ENCODE results near the gene CAPZA1.

CAPZA1 gene

DNA sequence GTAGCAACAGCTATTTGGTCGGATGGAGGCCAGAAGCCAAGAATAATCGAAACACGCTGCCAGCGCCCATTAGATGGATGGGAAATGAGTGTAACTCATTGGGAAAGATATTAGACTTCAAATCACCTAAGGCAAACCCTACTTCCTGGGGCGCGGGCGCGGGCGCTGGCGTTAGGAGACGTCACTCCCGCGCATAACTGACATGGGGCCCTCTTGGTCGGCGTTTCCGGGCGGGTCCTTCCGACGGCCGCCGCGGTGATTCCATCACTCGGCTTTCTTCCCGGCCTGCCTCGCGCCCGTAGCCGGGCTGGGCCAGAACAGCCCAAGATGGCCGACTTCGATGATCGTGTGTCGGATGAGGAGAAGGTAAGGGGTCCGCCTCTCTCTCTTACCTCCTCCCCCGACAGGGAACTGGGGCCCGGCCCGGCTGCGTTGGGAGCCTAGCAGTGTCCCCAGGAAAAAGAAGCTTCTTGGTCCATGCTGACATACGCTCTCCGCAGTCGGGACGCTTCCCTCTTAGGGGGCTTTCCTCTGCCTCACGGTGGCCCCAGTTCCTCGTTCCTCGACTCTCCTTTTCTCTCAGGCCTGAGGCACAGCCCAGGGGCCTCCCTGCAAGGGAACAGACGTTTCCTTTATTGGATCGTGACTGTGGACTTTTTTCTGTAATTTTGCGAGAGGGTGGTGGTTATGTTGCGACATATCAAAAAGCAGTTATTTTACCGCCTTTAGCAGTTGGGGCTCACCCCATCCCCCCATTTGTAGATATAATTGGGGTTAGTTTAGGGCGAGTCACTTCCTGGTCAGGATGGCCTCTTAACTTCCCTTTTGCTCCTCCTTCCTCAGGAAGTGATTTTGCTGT is at the start of gene CAPZA1:
TSS of gene CAPZA1 (plus strand) at position 315 of the 859 bp plus-strand sequence. CDS start at position 328, 13 bp downstream.
- peak within 1 kb of the TSS; percentile 98 for H3K27ac ChIP-seq
- TF ChIP-seq ZFX (IDR thresholded peaks at IDR 0.05): peak; percentile 44; the same call in 1 of the 2 replicates
- TF ChIP-seq, protein P1, sequence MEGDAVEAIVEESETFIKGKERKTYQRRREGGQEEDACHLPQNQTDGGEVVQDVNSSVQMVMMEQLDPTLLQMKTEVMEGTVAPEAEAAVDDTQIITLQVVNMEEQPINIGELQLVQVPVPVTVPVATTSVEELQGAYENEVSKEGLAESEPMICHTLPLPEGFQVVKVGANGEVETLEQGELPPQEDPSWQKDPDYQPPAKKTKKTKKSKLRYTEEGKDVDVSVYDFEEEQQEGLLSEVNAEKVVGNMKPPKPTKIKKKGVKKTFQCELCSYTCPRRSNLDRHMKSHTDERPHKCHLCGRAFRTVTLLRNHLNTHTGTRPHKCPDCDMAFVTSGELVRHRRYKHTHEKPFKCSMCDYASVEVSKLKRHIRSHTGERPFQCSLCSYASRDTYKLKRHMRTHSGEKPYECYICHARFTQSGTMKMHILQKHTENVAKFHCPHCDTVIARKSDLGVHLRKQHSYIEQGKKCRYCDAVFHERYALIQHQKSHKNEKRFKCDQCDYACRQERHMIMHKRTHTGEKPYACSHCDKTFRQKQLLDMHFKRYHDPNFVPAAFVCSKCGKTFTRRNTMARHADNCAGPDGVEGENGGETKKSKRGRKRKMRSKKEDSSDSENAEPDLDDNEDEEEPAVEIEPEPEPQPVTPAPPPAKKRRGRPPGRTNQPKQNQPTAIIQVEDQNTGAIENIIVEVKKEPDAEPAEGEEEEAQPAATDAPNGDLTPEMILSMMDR (conservative IDR thresholded peaks at IDR 0.05): no peak

DNA sequence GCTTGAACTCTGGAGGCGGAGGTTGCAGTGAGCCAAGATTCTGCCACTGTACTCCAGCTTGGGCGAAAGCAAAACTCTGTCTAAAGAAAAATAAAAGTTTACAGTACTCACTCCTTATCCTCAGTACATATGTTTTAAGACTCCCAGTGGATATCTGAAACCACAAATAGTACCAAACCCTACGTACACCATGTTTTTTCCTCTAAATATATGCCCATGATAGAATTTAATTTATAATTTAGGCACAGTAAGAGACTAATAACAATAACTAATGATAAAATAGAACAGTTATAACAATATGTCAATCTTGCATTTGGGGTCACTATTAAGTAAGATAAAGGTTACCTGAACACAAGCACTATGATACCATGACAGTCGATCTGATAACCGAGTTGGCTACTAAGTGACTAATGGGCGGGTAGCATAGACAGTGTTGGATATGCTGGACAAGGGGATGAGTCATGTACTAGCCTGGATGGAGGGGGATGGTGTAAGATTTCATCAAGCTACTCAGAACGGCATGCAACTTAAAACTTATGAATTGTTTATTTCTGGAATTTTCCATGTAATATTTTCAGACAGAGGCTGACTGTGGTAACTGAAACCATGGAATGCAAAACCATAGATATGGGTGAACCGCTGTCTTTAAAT is 44.4 kb upstream of the CAPZA1 start:
- TF ChIP-seq, protein P1 (conservative IDR thresholded peaks at IDR 0.05): no peak
- no peak for TF ChIP-seq ZFX (IDR thresholded peaks at IDR 0.05)
- no peak overlapping the region for H3K27ac ChIP-seq

DNA sequence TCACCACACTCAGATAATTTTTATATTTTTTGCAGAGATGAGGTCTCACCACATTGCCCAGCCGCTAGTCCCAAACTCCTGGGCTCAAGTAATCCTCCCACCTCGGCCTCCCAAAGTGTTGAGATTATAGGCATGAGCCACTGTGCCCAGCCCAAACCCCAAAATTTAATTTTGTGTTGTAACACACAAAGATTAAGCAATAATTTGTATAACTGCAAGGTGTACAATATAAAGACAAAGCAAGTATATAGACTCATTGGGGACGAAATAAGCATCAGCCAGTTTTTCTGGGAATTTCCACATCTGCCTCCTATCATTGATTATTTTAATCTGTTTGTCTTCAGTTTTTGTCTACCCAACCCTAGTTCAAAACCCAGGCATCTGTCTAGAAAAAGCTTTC is 43.4 kb upstream of the CAPZA1 start:
- no peak overlapping the region for H3K27ac ChIP-seq

DNA sequence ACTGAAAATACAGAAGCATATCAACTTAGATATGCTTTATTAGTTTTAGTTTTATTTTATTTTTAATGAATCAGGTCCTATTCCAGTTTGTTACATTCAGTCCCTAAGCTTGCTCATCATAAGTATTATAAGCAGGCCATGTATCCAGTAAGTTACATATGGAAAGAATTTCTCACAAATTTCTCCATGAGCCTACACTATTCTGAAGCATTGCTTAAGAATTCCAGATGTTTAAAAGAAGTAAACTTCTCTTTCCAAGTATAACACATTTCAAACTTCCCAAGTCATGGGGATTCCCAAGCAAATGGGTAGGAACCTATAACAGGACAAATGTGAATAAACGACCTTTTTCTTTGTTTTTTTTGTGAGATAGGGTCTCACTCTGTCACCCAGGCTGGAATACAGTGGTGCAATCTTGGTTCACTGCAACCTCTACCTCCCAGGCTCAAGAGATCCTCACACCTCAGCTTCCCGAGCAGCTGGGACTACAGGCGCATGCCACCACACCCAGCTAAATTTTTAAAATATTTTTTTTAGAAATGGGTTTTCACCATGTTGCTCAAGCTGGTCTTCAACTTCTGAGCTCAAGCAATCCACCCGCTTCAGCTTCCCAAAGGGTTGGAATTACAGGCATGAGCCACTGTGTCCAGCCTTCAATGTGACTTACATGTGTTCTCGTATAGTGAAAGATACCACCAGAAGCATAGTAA is 39.7 kb upstream of the CAPZA1 start:
- TF ChIP-seq ZFX (IDR thresholded peaks at IDR 0.05): no peak
- TF ChIP-seq, protein P1 (conservative IDR thresholded peaks at IDR 0.05): no peak
- no peak overlapping the region for H3K27ac ChIP-seq

More for the DNA sequence above, 43.4 kb upstream of the CAPZA1 start:
- TF ChIP-seq, protein P1 (conservative IDR thresholded peaks at IDR 0.05): no peak
- no peak for TF ChIP-seq ZFX (IDR thresholded peaks at IDR 0.05)

DNA sequence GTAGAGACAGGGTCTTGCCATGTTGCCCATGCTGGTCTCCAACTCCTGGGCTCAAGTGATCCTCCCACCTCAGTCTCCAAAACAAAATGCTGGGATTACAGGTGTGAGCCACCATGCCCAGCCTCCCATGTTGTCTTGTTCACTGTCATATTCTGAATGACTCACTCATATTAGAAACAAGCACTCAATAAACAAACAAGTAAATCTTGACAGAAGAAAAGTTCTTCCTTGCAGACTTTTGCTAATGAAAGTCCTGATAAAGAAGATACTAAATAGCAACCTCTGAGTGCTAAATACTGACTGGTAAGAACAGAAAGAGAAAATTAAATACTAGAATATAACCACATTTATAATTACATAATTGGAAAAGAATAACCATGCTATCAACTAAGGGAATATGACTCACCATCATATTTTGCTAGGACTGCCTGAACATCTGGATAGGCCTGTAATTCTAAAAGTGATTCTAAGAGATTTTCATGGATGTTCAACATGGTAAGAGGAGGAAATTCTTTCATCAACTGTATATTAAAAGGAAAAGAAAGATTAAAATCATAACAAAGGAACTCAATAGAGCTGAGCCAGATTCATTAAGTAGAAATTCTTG is 37.9 kb upstream of the CAPZA1 start:
- no peak overlapping the region for H3K27ac ChIP-seq
- TF ChIP-seq, protein P1 (conservative IDR thresholded peaks at IDR 0.05): no peak
- TF ChIP-seq ZFX (IDR thresholded peaks at IDR 0.05): no peak

DNA sequence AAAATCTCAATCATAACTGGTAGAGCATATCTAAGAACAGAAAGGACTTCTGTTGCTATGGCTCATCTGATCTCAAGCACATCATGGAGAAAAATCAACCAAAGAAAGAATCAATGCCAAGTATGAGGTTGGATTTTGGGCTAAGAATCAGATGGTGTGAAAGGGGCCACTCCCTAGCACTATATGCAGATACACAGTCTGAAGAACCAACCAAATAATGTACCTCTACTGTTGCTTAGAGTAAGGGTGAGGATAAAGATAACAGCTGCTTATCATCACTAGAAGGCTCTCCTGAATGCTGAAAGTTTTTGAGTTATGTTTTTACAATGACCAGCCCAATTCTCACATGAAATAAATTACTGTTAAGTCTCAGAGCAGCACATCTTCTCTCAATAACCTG is 36.3 kb upstream of the CAPZA1 start:
- TF ChIP-seq, protein P1 (conservative IDR thresholded peaks at IDR 0.05): no peak
- TF ChIP-seq ZFX (IDR thresholded peaks at IDR 0.05): no peak
- no peak overlapping the region for H3K27ac ChIP-seq
